ENCODE measurements around the gene DPH3. TPM values are rescaled to one million over a fixed set of nuclear protein-coding genes. Genes with fewer than 3 reads are reported as not detected.

Gene DPH3
- total and polyA plus RNA-seq, 8 donors, result 4.1 to 8.8 (median 6.8) TPM

DNA sequence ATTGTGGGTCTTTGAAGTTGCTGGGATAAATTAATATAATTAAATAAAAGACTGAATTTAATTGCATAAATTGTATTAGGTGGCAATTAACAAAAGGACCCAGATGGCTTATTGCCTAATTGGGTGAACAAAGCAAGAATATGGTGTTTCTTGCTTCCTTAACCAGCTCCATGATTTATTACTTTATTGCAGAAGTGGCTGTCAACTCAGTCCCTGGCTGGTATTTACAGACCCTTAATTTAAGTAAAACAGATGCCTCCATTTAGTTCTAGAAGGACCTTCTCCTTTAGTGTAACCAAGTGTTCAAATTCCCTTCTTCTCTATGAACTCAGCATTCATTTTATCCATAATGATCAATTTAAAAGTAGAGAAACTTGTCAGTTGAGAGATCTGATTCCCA lies 35.1 kb downstream of the DPH3 start:
- intact Hi-C loops (cut with DNase I), result no loop called here
- H3K9me3 ChIP-seq, result no peaks in the 10 kb centered on the region
- H3K27me3 ChIP-seq, result no peaks in the 10 kb centered on the region
- TF ChIP-seq, protein P1, sequence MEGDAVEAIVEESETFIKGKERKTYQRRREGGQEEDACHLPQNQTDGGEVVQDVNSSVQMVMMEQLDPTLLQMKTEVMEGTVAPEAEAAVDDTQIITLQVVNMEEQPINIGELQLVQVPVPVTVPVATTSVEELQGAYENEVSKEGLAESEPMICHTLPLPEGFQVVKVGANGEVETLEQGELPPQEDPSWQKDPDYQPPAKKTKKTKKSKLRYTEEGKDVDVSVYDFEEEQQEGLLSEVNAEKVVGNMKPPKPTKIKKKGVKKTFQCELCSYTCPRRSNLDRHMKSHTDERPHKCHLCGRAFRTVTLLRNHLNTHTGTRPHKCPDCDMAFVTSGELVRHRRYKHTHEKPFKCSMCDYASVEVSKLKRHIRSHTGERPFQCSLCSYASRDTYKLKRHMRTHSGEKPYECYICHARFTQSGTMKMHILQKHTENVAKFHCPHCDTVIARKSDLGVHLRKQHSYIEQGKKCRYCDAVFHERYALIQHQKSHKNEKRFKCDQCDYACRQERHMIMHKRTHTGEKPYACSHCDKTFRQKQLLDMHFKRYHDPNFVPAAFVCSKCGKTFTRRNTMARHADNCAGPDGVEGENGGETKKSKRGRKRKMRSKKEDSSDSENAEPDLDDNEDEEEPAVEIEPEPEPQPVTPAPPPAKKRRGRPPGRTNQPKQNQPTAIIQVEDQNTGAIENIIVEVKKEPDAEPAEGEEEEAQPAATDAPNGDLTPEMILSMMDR (IDR thresholded peaks at IDR 0.05), result no peak
- no peak for DNase-seq
- no peaks in the 10 kb centered on the region for H3K4me1 ChIP-seq
- no peaks in the 10 kb centered on the region for H3K36me3 ChIP-seq
- H3K27ac ChIP-seq, result no peak overlapping the region
- no peak for ATAC-seq
- no peak for FAIRE-seq
- H3K4me3 ChIP-seq, result no peak overlapping the region

- intact Hi-C loops (cut with DNase I), result no loop called here
- FAIRE-seq (no peak), ATAC-seq (no peak), DNase-seq (no peak)
- H3K27ac ChIP-seq, result no peak overlapping the region
- H3K36me3 ChIP-seq, result no peaks in the 10 kb centered on the region
- whole genome bisulfite sequencing, 2 donors, result 19 to 31% methylated on average over 1 of the region's 1 CpG
- H3K4me3 ChIP-seq, result no peak overlapping the region
- TF ChIP-seq, protein P1 (IDR thresholded peaks at IDR 0.05), result no peak
- no peaks in the 10 kb centered on the region for H3K4me1 ChIP-seq
- no peaks in the 10 kb centered on the region for H3K9me3 ChIP-seq
- H3K27me3 ChIP-seq, result no peaks in the 10 kb centered on the region
These were observed 37.2 kb downstream of the DPH3 start for GRCh38 chr3:16227566-16227965.

DNA sequence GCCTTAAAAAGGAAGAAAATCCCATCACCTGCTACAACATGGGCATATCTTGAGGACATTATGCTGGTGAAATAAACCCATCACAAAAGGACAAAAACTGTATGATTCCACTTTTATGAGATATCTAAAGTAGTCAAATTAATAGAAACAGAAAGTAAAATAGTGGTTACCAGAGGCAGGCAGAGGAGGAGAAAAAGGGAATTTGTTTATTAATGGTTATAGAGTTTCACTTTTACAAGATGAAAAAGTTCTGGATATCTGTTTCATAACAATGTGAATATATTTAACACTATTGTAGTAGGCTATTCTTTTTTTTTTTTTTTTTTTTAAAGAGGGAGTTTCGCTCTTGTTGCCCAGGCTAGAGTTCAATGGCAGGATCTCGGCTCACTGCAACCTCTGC lies 40.4 kb downstream of the DPH3 start:
- Histone ChIP-seq H3K27ac (no peak overlapping the region), H3K4me3 (no peak overlapping the region), H3K9me3 (no peaks in the 10 kb centered on the region), H3K4me1 (no peaks in the 10 kb centered on the region), H3K27me3 (no peaks in the 10 kb centered on the region), H3K36me3 (no peaks in the 10 kb centered on the region)
- no peak for ATAC-seq
- TF ChIP-seq, protein P1 (IDR thresholded peaks at IDR 0.05), result no peak
- FAIRE-seq, result no peak
- DNase-seq, result no peak
- 89 to 94% methylated on average over 2 of the region's 2 CpGs for WGBS, 2 donors
- intact Hi-C loops (cut with DNase I), result no loop called here

DNA sequence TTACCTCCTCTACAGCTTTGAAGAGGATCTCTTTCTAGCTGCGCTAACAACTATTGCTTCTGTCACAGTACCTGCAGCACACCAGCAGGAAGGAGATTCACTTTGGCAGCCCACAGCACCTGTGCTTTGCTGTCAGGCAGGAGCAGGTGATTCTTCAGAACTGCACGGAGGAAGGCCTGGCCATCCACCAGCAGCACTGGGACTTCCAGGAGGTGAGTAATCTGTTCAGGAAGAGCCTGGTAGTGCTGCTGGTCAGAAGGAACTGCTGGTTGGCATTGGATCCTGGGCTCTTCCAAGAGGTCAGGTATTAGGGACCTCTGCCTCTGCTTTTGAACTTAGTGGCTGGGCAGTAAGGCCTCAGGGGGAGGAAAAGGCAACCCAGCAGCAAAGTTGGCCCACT lies 42.2 kb downstream of the DPH3 start:
- no peak overlapping the region for H3K27ac ChIP-seq
- FAIRE-seq (no peak), ATAC-seq (no peak), DNase-seq (no peak)
- H3K4me1 ChIP-seq, result peaks cover 0 to 4% (median 3%) of the 10 kb centered on the region in 3 donors
- intact Hi-C loops (cut with DNase I), result no loop called here
- H3K27me3 ChIP-seq, result no peaks in the 10 kb centered on the region
- H3K9me3 ChIP-seq, result no peaks in the 10 kb centered on the region
- 89 to 100% methylated on average over 2 of the region's 2 CpGs for WGBS, 2 donors
- TF ChIP-seq, protein P1 (IDR thresholded peaks at IDR 0.05), result no peak
- no peaks in the 10 kb centered on the region for H3K36me3 ChIP-seq
- H3K4me3 ChIP-seq, result no peak overlapping the region

DNA sequence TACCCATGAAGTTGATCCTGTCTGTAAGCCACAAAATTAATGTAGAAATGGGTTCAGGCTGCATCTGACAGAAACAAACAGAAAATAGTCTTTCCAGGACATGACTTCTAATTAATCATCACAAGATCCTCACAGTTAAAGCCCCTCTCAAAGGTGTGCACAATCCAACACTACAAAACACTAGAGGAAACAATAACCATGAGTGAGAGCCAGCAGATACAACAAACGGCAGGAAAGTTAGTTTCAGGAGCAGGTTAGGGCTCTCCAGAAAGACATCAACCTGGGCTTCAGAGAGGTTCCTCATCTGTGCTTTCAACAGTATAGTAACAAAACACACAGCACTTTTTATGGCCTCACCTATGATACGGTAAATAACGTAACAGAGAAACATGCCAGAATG lies 42.8 kb downstream of the DPH3 start:
- FAIRE-seq (no peak), ATAC-seq (no peak), DNase-seq (no peak)
- TF ChIP-seq, protein P1 (IDR thresholded peaks at IDR 0.05), result no peak
- H3K27me3 ChIP-seq, result no peaks in the 10 kb centered on the region
- no peak overlapping the region for H3K4me3 ChIP-seq
- WGBS, 2 donors, result 73 to 83% methylated on average over 3 of the region's 3 CpGs
- H3K36me3 ChIP-seq, result no peaks in the 10 kb centered on the region
- no peak overlapping the region for H3K27ac ChIP-seq
- H3K4me1 ChIP-seq, result peaks cover 0 to 6% (median 6%) of the 10 kb centered on the region in 3 donors
- intact Hi-C loops (cut with DNase I), result no loop called here
- no peaks in the 10 kb centered on the region for H3K9me3 ChIP-seq

Measured in pancreas (tissue), 10 donors.